SW480 (cell line): Measurements from ENCODE around the gene DOK6.
A peak's percentile ranks its signal among the peaks of the same experiment; 100 is the strongest.
"Not testable (repeated sequence)": the region's sequence is repeated elsewhere in the genome, so short reads cannot be mapped to it uniquely, and the experiment has no call there.

Experiments
- DNase-seq: peaks from one replicate; pipeline ENCODE4 v3.0.0-alpha.2; 2016; ENCODE audit warnings: low spot score

DOK6 gene

DNA sequence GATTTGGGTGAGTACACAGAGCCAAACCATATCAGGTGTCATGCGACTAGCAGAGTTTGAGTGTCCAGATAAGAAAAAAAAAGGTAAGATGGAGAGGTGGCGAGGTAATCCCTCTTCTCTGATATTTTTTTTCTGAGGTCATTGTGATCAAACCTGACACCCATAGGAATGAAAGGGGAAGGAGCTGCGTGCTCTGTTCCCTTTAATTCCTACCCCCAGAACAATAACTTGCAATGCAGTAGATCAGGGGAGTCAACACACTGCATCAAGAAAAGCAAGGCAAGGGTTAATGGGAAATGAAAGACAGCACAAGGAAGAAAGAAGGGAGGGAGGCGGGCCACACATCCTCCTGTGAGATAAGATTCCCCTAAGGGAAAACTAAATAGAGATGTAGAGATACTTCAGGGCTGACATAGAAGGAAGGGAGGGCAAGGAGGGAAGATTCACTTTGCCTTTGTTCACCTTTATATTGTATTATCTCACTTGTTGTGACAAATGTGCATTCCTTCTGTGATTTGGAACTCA, 414.2 kb downstream of the DOK6 start:
- DNase-seq, result no peak

GRCh38 chr18:69817335-69817940, 416.8 kb downstream of the DOK6 start:
- DNase-seq, result no peak

DNA sequence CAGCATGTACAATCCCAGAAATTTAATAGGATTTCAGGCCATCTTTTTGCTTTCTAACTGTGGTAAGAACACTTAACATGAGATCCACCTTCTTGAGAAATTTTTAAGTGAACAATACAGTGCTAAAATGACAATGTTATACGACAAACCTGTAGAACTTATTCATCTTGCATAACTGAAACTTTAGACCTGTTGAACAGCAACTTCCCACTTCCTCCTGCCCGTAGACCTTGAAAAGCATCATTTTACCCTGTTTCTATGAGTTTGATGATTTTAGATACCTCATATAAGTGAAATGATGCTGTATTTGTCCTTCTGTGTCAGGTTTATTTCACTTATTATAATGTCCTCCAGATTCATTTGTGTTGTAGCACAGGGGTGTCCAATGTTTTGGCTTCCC, 418.8 kb downstream of the DOK6 start:
- DNase-seq, result no peak

GRCh38 chr18:69820538-69820937, 419.9 kb downstream of the DOK6 start:
- no peak for DNase-seq

- no peak for DNase-seq
Measured at GRCh38 chr18:69830189-69830588, 429.5 kb downstream of the DOK6 start.

DNA sequence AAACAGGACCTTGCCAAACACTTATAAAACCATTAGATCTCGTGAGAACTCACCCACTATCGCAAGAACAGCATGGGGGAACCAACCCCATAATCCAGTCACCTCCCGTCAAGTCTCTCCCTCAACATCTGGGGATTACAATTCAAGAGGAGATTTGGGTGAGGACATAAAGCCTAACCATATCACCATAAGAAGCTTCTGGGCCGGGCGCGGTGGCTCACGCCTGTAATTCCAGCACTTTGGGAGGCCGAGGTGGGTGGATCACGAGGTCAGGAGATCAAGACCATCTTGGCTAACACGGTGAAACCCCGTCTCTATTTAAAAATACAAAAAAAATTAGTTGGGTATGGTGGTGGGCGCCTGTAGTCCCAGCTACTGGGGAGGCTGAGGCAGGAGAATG, 434.3 kb downstream of the DOK6 start:
- not testable (repeated sequence) for DNase-seq

DNA sequence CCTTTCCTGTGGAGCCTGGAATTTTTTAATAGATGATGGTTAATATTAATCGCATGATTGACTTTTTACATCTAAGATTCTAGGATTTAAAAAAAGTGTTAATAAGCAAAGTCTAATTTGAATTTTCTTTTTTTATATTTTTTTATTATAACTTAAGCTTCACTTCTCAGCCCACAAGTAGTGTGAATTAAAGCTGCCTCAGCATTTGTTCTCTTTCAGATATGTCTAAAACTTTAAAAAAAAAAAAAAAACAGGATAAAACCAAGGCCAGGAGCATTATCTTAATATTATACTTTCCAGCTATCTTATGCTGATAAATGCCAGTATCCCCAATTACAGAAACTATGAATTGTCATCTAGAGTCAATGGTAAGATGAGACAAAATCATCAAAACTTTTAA, 437.3 kb downstream of the DOK6 start:
- no peak for DNase-seq

GRCh38 chr18:69838620-69839411, 438.1 kb downstream of the DOK6 start:
- peak; percentile 0 for DNase-seq

- no peak for DNase-seq
Measured at GRCh38 chr18:69839497-69839896, 438.8 kb downstream of the DOK6 start.

GRCh38 chr18:69840001-69840400, 439.3 kb downstream of the DOK6 start:
- DNase-seq, result no peak

DNA sequence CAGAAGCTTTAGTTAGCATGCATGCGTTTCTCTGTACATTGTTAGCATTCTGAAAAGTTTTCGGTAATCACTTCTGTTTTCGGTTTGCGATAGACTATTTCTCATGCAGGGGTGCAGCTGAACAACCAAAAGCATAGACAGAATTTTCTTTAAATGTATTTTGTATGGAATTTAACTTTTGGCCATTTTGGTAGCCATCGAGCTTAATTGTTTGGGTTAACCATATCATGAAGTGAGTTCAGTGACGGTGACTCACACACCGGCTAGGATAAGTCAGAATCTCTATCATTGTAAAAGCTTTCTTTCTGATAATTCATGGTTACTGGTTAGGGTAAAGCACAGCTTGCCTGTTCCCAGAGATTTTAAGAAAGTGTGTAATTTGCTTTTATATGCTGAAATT, 439.8 kb downstream of the DOK6 start:
- no peak for DNase-seq

- DNase-seq, result no peak
Measured at GRCh38 chr18:69841117-69841516, 440.4 kb downstream of the DOK6 start.

DNA sequence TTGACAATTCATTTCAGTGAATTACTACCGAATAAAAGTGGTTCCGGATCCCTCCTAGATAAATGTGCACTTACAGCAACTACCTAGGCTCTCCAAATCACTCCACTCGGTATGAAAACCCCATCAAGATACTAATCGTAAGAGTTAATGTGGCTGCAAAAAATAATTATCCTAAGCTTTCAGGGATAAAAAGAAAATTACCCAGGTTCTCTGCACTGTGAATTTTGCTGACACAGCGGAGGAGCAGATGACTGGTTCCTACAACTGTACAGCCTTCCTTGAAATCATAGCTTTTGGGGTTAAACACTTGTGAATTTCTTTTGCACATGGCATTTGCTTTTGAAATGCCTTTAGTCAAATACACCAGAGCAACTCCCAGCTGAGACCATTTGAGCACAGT, 442.3 kb downstream of the DOK6 start:
- no peak for DNase-seq

GRCh38 chr18:69844656-69845055, 444.0 kb downstream of the DOK6 start:
- no peak for DNase-seq

- no peak for DNase-seq
Measured at GRCh38 chr18:69845593-69846506, 445.2 kb downstream of the DOK6 start.

- DNase-seq, result no peak
Measured at GRCh38 chr18:69853051-69853450, 452.4 kb downstream of the DOK6 start.

- no peak for DNase-seq
Measured at GRCh38 chr18:69854455-69854854, 453.8 kb downstream of the DOK6 start.

GRCh38 chr18:69858897-69859296, 458.2 kb downstream of the DOK6 start:
- DNase-seq, result no peak

GRCh38 chr18:69864802-69865201, 464.1 kb downstream of the DOK6 start:
- DNase-seq, result not testable (repeated sequence)

DNA sequence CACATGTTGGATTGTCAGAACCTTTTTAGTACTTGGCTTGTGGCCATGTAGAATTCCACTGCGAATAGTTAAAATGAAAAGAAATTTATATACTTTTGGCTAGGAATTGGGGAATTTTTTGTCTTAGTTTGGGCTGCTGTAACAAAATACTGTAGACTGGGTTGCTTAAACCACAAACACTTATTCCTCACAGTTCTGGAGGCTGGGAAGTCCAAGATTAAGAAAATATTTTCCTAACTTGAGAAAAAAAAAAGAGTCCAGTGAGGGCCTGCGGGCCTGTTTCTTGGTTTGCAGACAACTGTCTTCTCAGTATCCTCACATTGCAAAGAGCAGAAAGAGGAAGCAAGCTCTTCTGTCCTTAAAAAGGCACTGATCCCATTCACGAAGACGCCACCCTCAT, 465.1 kb downstream of the DOK6 start:
- DNase-seq, result no peak

DNA sequence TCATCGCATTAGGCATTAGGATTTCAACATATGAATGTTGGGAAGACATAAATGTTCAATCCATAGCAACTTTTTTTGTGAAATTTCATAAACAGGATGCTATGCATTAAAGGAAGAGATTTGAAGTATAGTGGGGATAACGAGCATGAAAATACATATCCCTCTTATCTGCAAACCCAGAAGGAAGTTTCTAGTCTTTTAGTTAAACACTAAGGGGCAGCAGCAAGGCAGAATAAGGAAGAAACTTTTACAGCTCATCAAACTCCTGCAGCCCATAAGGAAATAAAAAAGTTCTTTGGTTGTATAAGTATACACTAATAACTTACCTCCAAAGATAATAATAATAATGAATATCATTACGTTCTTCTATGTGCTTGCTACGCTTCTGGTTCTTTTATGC, 465.5 kb downstream of the DOK6 start:
- DNase-seq, result no peak

GRCh38 chr18:69870736-69871135, 470.0 kb downstream of the DOK6 start:
- no peak for DNase-seq

- no peak for DNase-seq
Measured at GRCh38 chr18:69871363-69871762, 470.7 kb downstream of the DOK6 start.
